B cell (primary cell): ENCODE results near the gene IAH1.

Source experiments
- EZH2 ChIP-seq: IDR thresholded peaks from 2 replicates; pipeline ENCODE4 v1.6.1; 2012; ENCODE audit warnings: borderline replicate concordance, low read depth, mild to moderate bottlenecking, moderate library complexity, low read length; ENCODE audit not compliant: insufficient read depth, poor library complexity, severe bottlenecking
- TF ChIP-seq, protein P1 (sequence below): fragments of 200-600 bp; IDR thresholded peaks from one replicate; pipeline ENCODE4 v1.8.0; 2022; ENCODE audit warnings: antibody characterized with exemption, mild to moderate bottlenecking

DNA sequence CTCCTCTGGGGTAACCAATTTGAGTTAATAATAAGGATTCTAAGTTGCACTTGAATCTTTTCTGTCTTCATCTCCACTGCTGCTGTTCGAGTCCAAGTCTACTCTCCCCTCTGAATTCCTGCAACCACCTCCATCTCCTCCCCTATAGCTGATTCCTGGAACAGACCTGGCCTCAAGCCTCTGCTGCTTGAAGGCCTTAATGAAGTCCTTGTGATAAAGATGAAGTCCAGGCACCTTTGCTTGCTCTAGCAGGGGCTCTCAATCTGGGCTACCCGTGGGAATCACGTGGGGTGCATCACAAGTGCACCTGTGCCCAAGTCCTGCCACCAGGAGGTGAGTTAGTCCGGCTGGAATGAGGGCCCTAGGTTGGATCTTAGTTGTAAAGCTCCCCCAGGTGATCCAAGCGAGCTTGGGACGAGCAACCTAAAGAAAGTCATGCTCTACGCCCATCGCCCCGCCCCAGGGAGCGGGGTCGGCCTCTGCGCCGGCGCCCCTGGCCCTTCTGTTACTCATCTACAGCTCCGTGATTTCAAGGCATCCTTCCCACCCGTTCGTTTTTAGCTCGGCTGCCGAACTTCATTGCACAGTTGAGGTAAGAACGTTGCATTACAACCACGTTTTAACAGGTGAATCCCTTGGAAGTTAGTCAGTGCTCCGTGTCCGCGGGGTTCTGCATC lies 905 bp upstream of the IAH1 start:
- TF ChIP-seq, protein P1, sequence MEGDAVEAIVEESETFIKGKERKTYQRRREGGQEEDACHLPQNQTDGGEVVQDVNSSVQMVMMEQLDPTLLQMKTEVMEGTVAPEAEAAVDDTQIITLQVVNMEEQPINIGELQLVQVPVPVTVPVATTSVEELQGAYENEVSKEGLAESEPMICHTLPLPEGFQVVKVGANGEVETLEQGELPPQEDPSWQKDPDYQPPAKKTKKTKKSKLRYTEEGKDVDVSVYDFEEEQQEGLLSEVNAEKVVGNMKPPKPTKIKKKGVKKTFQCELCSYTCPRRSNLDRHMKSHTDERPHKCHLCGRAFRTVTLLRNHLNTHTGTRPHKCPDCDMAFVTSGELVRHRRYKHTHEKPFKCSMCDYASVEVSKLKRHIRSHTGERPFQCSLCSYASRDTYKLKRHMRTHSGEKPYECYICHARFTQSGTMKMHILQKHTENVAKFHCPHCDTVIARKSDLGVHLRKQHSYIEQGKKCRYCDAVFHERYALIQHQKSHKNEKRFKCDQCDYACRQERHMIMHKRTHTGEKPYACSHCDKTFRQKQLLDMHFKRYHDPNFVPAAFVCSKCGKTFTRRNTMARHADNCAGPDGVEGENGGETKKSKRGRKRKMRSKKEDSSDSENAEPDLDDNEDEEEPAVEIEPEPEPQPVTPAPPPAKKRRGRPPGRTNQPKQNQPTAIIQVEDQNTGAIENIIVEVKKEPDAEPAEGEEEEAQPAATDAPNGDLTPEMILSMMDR = no peak
- TF ChIP-seq EZH2 = no peak
